Kidney glomerular epithelial cell (primary cell): Measurements from ENCODE around the gene CZIB.

Experiments
- DNase-seq: peaks from one replicate; lab custom pipeline; 2025; lab: John Stamatoyannopoulos, UW

The CZIB gene

DNA sequence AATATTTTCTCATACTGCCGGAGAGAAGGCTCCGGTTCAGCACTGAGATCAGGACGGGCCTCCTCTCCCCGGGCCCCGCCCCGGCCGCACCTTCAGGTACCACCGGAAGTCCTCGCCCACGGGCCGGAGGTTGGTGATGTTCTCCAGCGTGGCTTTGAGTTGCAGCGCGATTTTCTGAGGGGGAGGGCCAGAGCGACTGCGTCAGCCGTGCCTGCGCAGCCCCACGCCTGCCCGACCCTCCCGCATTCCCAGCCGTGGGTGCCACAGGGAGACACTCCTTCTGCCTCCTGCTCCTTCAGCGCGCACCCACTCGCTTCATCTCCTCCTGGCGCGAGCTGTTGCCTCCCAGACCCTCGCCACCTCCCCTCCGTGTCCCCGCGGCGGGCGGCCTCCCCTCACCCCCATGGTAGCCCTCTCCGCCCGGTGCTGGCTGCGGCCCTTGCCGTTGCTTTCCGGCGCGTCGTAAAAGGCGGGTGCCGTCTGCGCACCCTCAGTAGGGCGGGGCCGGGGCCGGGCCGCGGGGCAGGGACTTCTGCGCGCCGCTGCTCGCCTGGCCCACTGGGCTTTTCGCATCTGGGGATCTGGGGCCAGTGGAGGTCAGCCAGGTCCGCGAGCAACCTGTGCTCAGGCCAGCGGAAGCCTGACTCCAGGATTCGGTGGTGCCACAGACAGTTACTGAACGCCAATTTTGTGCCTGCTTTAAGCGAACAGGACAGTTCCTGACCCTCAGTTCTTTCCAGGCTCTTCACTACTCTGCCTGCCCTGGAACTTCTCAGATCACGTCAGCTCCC is at the start of gene CZIB:
CZIB (minus strand) TSS at position 464 of the 791 bp plus-strand sequence; CDS start at position 405, 59 bp downstream.
- peak; percentile 93 for DNase-seq

DNA sequence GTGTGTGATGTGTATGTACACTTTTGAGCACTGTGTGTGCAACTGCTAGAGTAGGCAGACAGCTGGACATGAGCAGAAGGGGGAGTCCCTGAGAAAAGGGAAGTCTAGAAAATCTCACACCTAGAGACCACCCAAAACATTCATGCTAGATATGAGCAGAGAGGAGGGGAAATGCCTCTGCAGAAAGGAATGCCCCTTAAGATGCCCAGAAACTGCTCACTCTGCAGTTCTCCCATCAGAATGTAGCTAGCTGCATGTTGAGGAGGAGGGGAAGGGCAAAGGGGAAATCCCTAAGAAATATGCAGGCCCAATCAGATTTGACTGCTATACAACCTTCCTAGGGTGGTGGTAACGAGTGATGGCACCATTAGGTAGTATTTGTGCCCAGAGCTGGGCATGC is 49.7 kb upstream of the CZIB start:
- DNase-seq, result no peak

- no peak for DNase-seq
Measured at GRCh38 chr1:53267761-53268160, 47.3 kb upstream of the CZIB start.

GRCh38 chr1:53266038-53266437 is 45.6 kb upstream of the CZIB start:
- DNase-seq, result no peak

GRCh38 chr1:53265581-53265980 is 45.1 kb upstream of the CZIB start:
- no peak for DNase-seq

- no peak for DNase-seq
Measured at GRCh38 chr1:53264048-53264447, 43.6 kb upstream of the CZIB start.

- DNase-seq, result no peak
Measured at GRCh38 chr1:53262000-53262399, 41.6 kb upstream of the CZIB start.

GRCh38 chr1:53260631-53261247 is 40.3 kb upstream of the CZIB start:
- no peak for DNase-seq

- DNase-seq, result no peak
Measured at GRCh38 chr1:53259932-53260331, 39.5 kb upstream of the CZIB start.

DNA sequence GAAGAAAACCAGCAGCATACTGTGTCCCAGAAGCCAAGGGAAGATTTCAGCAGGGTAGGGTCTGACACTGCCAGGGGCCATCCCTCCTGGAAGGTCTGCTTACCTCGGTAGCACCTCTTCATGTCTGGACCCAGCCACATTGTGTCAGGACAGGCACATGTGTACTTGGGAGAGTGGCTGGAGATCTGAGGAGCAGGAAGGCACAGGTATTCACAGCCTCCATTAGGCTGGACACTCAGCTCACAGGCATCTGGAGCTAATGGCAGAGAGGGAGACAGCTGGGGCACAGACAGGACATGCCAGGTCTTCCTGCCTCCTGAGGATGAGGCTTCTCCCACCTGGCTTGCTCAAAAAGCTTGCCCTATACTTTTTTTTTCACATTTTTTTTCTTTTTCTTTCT is 37.8 kb upstream of the CZIB start:
- no peak for DNase-seq

DNA sequence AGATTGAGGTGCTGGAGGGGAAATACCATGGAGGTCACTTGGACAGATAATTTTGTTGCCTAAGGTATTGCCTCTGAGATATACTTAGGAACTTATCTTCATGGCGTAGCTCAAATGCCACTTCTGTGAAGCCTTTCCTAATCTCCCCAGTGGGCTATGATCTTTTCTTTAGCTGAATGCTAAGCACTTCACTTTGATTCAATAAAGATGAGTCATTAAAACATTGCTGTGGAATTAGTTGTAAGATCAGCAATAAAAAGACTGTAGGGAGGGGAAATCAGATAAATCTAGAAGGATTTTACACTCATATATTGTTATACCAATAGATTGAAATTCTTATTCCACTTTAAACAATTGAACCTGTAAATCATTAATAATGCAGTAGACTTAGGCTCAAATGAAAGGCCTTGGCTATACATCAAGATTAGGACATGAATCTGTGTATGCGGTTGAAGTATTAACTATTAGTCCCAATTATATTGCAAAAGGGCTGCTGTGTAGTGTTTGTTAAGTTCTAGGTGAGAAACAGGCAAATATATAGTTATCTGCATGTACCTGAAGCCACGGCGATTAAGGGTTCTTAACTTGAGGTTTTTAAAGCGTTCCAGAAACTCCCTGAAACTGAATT is 37.1 kb upstream of the CZIB start:
- no peak for DNase-seq

DNA sequence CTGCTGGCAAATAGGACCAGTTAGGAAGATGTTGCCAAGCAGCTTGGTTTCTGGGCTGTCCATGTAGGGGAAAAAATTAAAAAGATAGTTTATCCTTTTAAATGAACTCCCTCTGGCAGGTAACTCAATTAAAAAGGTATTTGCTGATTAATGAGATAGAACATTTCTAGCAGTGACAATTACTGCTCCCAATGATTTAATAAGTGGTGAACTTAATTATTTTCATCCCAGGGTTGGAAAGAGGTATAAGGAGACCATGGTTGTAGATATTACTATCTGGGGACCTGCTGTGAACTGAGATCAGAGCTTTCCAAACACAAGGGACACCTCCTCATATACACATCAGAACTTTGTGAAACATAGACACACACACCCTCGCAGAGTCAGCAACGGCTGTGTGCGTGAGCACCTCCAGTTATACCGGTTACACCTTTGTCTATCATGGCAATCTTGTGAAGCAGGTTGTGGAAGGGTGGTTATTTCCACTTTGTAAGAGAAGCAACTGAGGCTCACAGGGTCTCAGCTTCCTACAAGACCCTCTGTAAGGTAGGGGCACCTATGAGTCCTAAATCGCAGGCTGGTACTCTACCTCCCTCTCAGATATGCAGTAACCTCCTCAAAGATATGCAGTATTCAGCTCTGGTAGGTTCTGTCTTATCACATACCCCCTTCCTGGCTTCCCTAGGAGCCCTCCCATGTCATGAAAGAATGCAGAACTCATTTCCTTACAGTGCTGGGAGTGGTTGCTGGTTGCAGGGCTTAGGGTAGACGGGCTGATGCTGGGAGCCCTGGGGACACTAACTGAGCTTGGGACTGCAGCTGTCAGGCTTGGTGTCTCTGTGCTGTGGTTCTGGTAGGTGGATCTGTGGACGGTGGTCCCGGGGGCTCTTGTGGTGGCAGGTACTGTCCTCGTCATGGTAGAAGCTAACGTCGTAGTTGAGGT is 36.3 kb upstream of the CZIB start:
- no peak for DNase-seq

- no peak for DNase-seq
Measured at GRCh38 chr1:53255031-53255430, 34.6 kb upstream of the CZIB start.

GRCh38 chr1:53254011-53254640 is 33.7 kb upstream of the CZIB start:
- DNase-seq, result no peak

DNA sequence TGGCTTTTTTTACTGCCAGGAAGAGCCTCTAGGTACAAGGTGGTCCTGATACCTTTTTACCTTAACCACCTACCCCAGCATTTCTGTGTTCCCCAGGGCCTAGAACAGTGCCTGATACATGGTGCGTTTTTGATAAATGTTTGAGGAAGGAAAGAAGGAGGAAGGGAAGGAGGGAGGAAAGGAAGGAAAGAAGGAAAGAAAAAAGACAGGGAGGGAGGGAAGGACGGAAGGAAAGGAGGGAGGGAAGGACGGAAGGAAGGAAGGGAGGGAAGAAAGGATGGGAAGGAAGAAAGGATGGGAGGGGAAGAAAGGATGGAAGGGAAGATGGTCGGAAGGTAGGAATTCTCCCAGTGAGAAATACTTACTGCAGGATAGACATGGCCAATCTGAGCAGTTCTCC is 29.9 kb upstream of the CZIB start:
- DNase-seq, result no peak

- no peak for DNase-seq
Measured at GRCh38 chr1:53249706-53250105, 29.3 kb upstream of the CZIB start.

DNA sequence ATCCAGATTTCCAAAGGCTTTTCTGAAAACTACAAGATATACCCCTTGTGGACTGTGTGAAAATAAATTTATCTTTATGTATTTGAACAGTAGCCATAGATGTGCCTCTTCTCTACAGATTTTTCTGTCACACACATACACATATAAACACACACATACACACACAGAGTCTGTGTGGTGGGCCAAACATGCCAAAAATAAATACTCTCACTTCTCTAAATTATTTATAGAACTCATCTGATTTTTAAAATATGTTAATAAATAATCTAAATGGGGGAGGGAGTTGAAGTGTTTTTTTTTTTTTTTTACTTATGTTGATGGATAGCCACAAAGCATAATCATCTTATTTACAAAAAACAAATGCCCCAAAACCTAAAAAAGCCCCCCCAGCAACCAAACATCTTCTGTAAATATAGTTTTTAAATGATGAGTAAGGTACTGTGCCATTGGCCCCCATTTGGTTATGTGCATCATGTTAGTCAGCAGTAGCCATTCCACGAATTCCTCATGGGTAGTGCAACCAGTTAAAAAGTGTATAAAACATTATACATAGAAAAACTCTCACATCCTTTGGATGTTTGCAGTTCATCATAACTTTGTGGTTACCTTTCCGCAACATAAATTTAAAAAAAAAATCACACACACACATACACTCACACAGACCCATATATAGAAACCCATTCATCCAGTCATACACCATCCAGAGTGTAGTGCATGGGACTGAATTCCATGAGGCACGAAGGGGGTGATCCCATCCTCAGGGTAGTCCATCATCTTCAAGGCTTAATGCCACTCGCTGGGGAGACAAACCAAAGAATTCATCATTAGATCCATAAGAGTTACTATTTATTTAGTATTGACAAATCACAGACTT is 26.1 kb upstream of the CZIB start:
- peak; percentile 84 for DNase-seq

DNA sequence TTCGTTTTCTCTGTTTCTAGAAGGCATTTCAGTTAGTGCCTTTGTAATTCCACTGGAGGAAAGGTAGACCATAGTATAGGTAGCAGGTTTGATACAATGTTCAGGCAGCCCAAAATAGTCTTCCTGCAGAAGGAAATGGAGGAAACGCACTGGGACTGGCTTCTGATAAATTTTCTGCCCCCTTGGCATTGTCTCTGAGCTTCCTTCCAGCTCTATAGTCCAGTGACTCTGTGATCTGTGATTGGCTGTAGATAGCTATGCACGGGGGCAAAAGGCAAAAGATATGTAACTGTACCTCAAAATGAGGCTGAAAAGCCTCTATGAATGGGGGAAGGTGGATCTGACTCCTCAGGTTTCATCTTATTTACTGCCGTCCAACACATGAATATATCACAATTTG is 23.7 kb upstream of the CZIB start:
- no peak for DNase-seq

GRCh38 chr1:53242381-53242780 is 21.9 kb upstream of the CZIB start:
- no peak for DNase-seq

DNA sequence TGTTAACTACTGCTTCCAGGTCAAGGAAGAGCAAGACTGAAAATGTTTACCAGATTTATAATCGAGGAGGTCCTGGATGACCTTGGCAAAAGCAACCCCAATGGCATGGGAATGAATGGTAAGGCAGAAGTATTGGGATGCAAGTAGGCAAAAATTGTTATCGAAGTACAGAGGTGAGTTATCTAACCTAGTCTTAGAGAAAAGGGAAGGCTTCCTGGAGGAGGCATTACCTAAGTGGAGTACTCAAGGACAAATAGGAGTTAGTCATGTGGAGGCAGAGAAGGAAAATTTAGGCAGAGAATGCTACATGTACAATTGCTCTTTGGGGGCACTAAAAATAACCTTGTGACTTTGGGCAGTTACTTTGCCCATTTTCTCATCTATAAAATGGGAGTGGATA is 21.4 kb upstream of the CZIB start:
- DNase-seq, result no peak
